Neural cell (in vitro differentiated cells): Measurements from ENCODE around the gene ATL2. TPM values are rescaled to one million over a fixed set of nuclear protein-coding genes. Genes with fewer than 3 reads are reported as not detected.

Experiments
- H2AFZ ChIP-seq: fragments of 200-600, 300-800 bp; sonication (generic), shearing (Covaris generic); 2 replicates; pipeline ENCODE4 v1.6.0; 2014; ENCODE audit warnings: low read depth, mild to moderate bottlenecking, antibody characterized with exemption, low read length, moderate library complexity
- H3F3A ChIP-seq: fragments of 200-600 bp; shearing (Covaris generic); 2 replicates; pipeline ENCODE4 v1.6.1; 2016; ENCODE audit warnings: mild to moderate bottlenecking, moderate library complexity, mixed read lengths, antibody characterized with exemption, low read length; ENCODE audit not compliant: insufficient read depth, poor library complexity, severe bottlenecking
- H3K27ac ChIP-seq: fragments of 200-600, 300-800 bp; sonication (generic), shearing (Covaris generic); 2 replicates; pipeline ENCODE4 v1.5.1; 2014; ENCODE audit warnings: mild to moderate bottlenecking, low read length, moderate library complexity
- H3K27me3 ChIP-seq: fragments of 300-800, 200-600 bp; sonication (generic), shearing (Covaris generic); 2 replicates; pipeline ENCODE4 v1.6.0; 2014; ENCODE audit warnings: mild to moderate bottlenecking, low read depth, low read length, moderate library complexity; ENCODE audit not compliant: insufficient read depth
- H3K36me3 ChIP-seq: fragments of 300-800, 200-600 bp; sonication (generic), shearing (Covaris generic); 2 replicates; pipeline ENCODE4 v1.5.1; 2014; ENCODE audit warnings: mild to moderate bottlenecking, antibody characterized with exemption, low read length, moderate library complexity; ENCODE audit not compliant: insufficient read depth
- H3K4me2 ChIP-seq: fragments of 300-800, 200-600 bp; sonication (generic), shearing (Covaris generic); 2 replicates; pipeline ENCODE4 v1.6.0; 2014; ENCODE audit warnings: mild to moderate bottlenecking, low read length
- H3K4me3 ChIP-seq: fragments of 300-800, 200-600 bp; sonication (generic), shearing (Covaris generic); 2 replicates; pipeline ENCODE4 v1.5.1; 2014; ENCODE audit warnings: mild to moderate bottlenecking, low read length, moderate library complexity
- H3K79me2 ChIP-seq: fragments of 200-600 bp; shearing (Covaris generic); replicated peaks from 2 replicates; pipeline ENCODE4 v1.6.0; 2014; ENCODE audit warnings: mild to moderate bottlenecking, low read length, moderate library complexity; ENCODE audit not compliant: insufficient read depth
- H3K9ac ChIP-seq: fragments of 300-800, 200-600 bp; sonication (generic), shearing (Covaris generic); 2 replicates; pipeline ENCODE4 v1.6.1; 2016; ENCODE audit warnings: mild to moderate bottlenecking, low read length, mixed read lengths
- H3K9me2 ChIP-seq: fragments of 200-600 bp; shearing (Covaris generic); 2 replicates; pipeline ENCODE4 v1.6.1; 2016; ENCODE audit warnings: mild to moderate bottlenecking, low read length, mixed read lengths; ENCODE audit not compliant: insufficient read depth
- H3K9me3 ChIP-seq: fragments of 200-600, 300-800 bp; sonication (generic), shearing (Covaris generic); 2 replicates; pipeline ENCODE4 v1.6.1; 2016; ENCODE audit warnings: mild to moderate bottlenecking, mixed run types, low read length, moderate library complexity, mixed read lengths
- H4K20me1 ChIP-seq: fragments of 200-600 bp; shearing (Covaris generic); 2 replicates; pipeline ENCODE4 v1.6.1; 2016; ENCODE audit warnings: mild to moderate bottlenecking, mixed run types; ENCODE audit not compliant: insufficient read depth
- EP300 ChIP-seq: fragments of 450-650 bp; conservative IDR thresholded peaks from 2 replicates; pipeline ENCODE4 v1.6.1; 2014; ENCODE audit warnings: antibody characterized with exemption, mild to moderate bottlenecking, moderate library complexity; ENCODE audit not compliant: poor library complexity, severe bottlenecking
- EZH2 ChIP-seq: fragments of 200-600, 300-800 bp; shearing (Covaris generic), sonication (generic); IDR thresholded peaks from 2 replicates; pipeline ENCODE4 v1.6.1; 2014; ENCODE audit warnings: antibody characterized with exemption, low read length, borderline replicate concordance, mild to moderate bottlenecking; ENCODE audit not compliant: insufficient read depth, poor library complexity, severe bottlenecking
- MXI1 ChIP-seq: fragments of 450-650 bp; conservative IDR thresholded peaks from 2 replicates; pipeline ENCODE4 v1.6.1; 2014; ENCODE audit warnings: antibody characterized with exemption, mild to moderate bottlenecking; ENCODE audit not compliant: poor library complexity, severe bottlenecking
- POLR2AphosphoS5 ChIP-seq: IDR thresholded peaks from 2 replicates; pipeline ENCODE4 v1.6.1; 2012
- RAD21 ChIP-seq: fragments of 450-650 bp; conservative IDR thresholded peaks from 2 replicates; pipeline ENCODE4 v1.6.1; 2014; ENCODE audit warnings: antibody characterized with exemption, mild to moderate bottlenecking, moderate library complexity
- SMC3 ChIP-seq: fragments of 450-650 bp; conservative IDR thresholded peaks from 2 replicates; pipeline ENCODE4 v1.6.1; 2014; ENCODE audit warnings: antibody characterized with exemption, mild to moderate bottlenecking, moderate library complexity; ENCODE audit not compliant: poor library complexity
- TAF1 ChIP-seq: IDR thresholded peaks from 2 replicates; pipeline ENCODE4 v1.6.1; 2012; ENCODE audit warnings: low read depth
- polyA plus RNA-seq: library from polyadenylated mRNA; depleted of rRNA; stranded (reverse); fragments of >200 nt; gene quantifications from 2 replicates; pipeline ENCODE4 v1.2.3, GENCODE V29; 2014
- TF ChIP-seq, protein P1 (sequence below): IDR thresholded peaks from 2 replicates; pipeline ENCODE4 v1.6.1; 2012; ENCODE audit warnings: borderline replicate concordance
- TF ChIP-seq, protein P2 (sequence below): fragments of 450-650 bp; IDR thresholded peaks from 2 replicates; pipeline ENCODE4 v1.5.1; 2014; ENCODE audit warnings: antibody characterized with exemption, mild to moderate bottlenecking, moderate library complexity; ENCODE audit not compliant: poor library complexity, severe bottlenecking

The ATL2 gene
- polyA plus RNA-seq, 1 donor from 2014 or later, result 66.8 TPM

DNA sequence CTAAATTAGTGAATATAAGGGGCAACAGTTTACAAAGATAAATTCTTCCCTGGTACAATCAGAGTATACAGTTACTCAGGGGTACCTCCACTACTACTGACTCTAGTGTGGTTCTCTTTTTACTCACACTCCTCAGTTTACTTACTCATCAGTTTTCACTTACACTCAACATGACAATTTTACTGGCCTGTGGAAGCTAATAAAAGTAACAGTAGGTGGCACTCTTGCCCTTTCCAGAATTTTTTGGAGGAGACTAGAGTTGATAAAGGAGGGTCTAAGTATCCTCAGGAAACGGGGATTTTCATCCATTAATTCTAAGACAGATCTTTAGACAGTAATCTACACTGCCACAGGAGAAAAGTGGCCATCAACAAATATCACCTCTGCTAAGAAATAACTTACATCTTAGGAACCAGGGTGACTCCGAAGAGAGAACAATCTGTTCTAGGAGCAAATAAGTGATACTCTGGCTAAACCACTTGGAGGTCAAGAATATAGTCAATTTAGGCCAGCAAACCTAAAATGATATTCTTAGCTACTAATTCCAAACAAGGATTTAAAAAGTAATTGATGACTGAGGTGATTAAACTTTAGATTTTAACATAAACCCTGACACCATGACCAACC is 61.3 kb downstream of the ATL2 start:
- H3K4me2 ChIP-seq, result no peak overlapping the region
- H3K9me2 ChIP-seq, result no peaks in the 10 kb centered on the region
- no peak overlapping the region for H2AFZ ChIP-seq
- H3K36me3 ChIP-seq, result no peaks in the 10 kb centered on the region
- H3K4me3 ChIP-seq, result no peak overlapping the region
- TF ChIP-seq EP300, result no peak
- no peak for TF ChIP-seq TAF1
- peak; percentile 82 for TF ChIP-seq RAD21
- TF ChIP-seq SMC3, result peak; percentile 75
- TF ChIP-seq, protein P1, sequence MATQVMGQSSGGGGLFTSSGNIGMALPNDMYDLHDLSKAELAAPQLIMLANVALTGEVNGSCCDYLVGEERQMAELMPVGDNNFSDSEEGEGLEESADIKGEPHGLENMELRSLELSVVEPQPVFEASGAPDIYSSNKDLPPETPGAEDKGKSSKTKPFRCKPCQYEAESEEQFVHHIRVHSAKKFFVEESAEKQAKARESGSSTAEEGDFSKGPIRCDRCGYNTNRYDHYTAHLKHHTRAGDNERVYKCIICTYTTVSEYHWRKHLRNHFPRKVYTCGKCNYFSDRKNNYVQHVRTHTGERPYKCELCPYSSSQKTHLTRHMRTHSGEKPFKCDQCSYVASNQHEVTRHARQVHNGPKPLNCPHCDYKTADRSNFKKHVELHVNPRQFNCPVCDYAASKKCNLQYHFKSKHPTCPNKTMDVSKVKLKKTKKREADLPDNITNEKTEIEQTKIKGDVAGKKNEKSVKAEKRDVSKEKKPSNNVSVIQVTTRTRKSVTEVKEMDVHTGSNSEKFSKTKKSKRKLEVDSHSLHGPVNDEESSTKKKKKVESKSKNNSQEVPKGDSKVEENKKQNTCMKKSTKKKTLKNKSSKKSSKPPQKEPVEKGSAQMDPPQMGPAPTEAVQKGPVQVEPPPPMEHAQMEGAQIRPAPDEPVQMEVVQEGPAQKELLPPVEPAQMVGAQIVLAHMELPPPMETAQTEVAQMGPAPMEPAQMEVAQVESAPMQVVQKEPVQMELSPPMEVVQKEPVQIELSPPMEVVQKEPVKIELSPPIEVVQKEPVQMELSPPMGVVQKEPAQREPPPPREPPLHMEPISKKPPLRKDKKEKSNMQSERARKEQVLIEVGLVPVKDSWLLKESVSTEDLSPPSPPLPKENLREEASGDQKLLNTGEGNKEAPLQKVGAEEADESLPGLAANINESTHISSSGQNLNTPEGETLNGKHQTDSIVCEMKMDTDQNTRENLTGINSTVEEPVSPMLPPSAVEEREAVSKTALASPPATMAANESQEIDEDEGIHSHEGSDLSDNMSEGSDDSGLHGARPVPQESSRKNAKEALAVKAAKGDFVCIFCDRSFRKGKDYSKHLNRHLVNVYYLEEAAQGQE, result no peak
- TF ChIP-seq MXI1, result no peak
- TF ChIP-seq, protein P2, sequence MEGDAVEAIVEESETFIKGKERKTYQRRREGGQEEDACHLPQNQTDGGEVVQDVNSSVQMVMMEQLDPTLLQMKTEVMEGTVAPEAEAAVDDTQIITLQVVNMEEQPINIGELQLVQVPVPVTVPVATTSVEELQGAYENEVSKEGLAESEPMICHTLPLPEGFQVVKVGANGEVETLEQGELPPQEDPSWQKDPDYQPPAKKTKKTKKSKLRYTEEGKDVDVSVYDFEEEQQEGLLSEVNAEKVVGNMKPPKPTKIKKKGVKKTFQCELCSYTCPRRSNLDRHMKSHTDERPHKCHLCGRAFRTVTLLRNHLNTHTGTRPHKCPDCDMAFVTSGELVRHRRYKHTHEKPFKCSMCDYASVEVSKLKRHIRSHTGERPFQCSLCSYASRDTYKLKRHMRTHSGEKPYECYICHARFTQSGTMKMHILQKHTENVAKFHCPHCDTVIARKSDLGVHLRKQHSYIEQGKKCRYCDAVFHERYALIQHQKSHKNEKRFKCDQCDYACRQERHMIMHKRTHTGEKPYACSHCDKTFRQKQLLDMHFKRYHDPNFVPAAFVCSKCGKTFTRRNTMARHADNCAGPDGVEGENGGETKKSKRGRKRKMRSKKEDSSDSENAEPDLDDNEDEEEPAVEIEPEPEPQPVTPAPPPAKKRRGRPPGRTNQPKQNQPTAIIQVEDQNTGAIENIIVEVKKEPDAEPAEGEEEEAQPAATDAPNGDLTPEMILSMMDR, result peak; percentile 80
- no peak for TF ChIP-seq POLR2AphosphoS5
- TF ChIP-seq EZH2, result no peak
- H3K9ac ChIP-seq, result no peak overlapping the region
- no peaks in the 10 kb centered on the region for H4K20me1 ChIP-seq
- H3K79me2 ChIP-seq, result no peaks in the 10 kb centered on the region
- no peaks in the 10 kb centered on the region for H3K9me3 ChIP-seq
- H3K27me3 ChIP-seq, result no peaks in the 10 kb centered on the region
- no peak overlapping the region for H3K27ac ChIP-seq
- no peaks in the 10 kb centered on the region for H3F3A ChIP-seq

GRCh38 chr2:38308821-38309220 is 68.3 kb downstream of the ATL2 start:
- Histone ChIP-seq H3K36me3 (peaks cover 9% of the 10 kb centered on the region), H3K9ac (no peak overlapping the region), H3F3A (no peaks in the 10 kb centered on the region), H3K9me2 (no peaks in the 10 kb centered on the region), H4K20me1 (no peaks in the 10 kb centered on the region), H2AFZ (no peak overlapping the region), H3K79me2 (no peaks in the 10 kb centered on the region), H3K4me3 (no peak overlapping the region), H3K9me3 (no peaks in the 10 kb centered on the region), H3K27me3 (no peaks in the 10 kb centered on the region), H3K4me2 (no peak overlapping the region), H3K27ac (no peak overlapping the region)
- no peak for TF ChIP-seq RAD21
- TF ChIP-seq, protein P1, result no peak
- no peak for TF ChIP-seq EZH2
- no peak for TF ChIP-seq EP300
- TF ChIP-seq SMC3, result no peak
- no peak for TF ChIP-seq TAF1
- TF ChIP-seq MXI1, result no peak
